HG03342 (cell line): ENCODE data around the gene PTPN23.
"Not testable (repeated sequence)": the region's sequence is repeated elsewhere in the genome, so short reads cannot be mapped to it uniquely, and the experiment has no call there.

Experiments
- ATAC-seq: cut with Tn5 transposase; IDR thresholded peaks from one replicate; pipeline ENCODE4 v1.9.1; 2021; ENCODE audit warnings: mild to moderate bottlenecking, moderate library complexity; ENCODE audit not compliant: unreplicated experiment

The PTPN23 gene

GRCh38 chr3:47380601-47381316 lies at the start of gene PTPN23:
Gene PTPN23, plus strand, starts transcription at chr3:47381021. Its CDS starts 76 bp downstream, at chr3:47381097.
- ATAC-seq, result peak; percentile 69

- ATAC-seq, result no peak
Measured at GRCh38 chr3:47333907-47334306, 46.9 kb upstream of the PTPN23 start.

GRCh38 chr3:47337656-47338055 lies 43.2 kb upstream of the PTPN23 start:
- no peak for ATAC-seq

GRCh38 chr3:47339951-47340350 lies 40.9 kb upstream of the PTPN23 start:
- ATAC-seq, result no peak

GRCh38 chr3:47340866-47341265 lies 40.0 kb upstream of the PTPN23 start:
- no peak for ATAC-seq

- ATAC-seq, result no peak
Measured at GRCh38 chr3:47342151-47342550, 38.7 kb upstream of the PTPN23 start.

- ATAC-seq, result no peak
Measured at GRCh38 chr3:47342812-47343211, 38.0 kb upstream of the PTPN23 start.

GRCh38 chr3:47343471-47343971 lies 37.3 kb upstream of the PTPN23 start:
- ATAC-seq, result no peak

- ATAC-seq, result no peak
Measured at GRCh38 chr3:47344971-47345370, 35.9 kb upstream of the PTPN23 start.

- peak; percentile 70 for ATAC-seq
Measured at GRCh38 chr3:47347217-47347801, 33.5 kb upstream of the PTPN23 start.

- ATAC-seq, result no peak
Measured at GRCh38 chr3:47348411-47349154, 32.2 kb upstream of the PTPN23 start.

GRCh38 chr3:47355010-47355409 lies 25.8 kb upstream of the PTPN23 start:
- ATAC-seq, result no peak

- ATAC-seq, result no peak
Measured at GRCh38 chr3:47356201-47356600, 24.6 kb upstream of the PTPN23 start.

- no peak for ATAC-seq
Measured at GRCh38 chr3:47359323-47359722, 21.5 kb upstream of the PTPN23 start.

- not testable (repeated sequence) for ATAC-seq
Measured at GRCh38 chr3:47360110-47360517, 20.7 kb upstream of the PTPN23 start.

- no peak for ATAC-seq
Measured at GRCh38 chr3:47362701-47363100, 18.1 kb upstream of the PTPN23 start.

- no peak for ATAC-seq
Measured at GRCh38 chr3:47365213-47366153, 15.3 kb upstream of the PTPN23 start.

- no peak for ATAC-seq
Measured at GRCh38 chr3:47366833-47367232, 14.0 kb upstream of the PTPN23 start.

GRCh38 chr3:47367631-47368030 lies 13.2 kb upstream of the PTPN23 start:
- ATAC-seq, result no peak

GRCh38 chr3:47370020-47370419 lies 10.8 kb upstream of the PTPN23 start:
- not testable (repeated sequence) for ATAC-seq
